COR-L47 (cell line): Measurements from ENCODE around the gene CAMTA2.
"Not testable (repeated sequence)": the region's sequence is repeated elsewhere in the genome, so short reads cannot be mapped to it uniquely, and the experiment has no call there.

Experiments used
- DNase-seq: peaks from one replicate; lab custom pipeline; 2025; lab: John Stamatoyannopoulos, UW

CAMTA2 gene

GRCh38 chr17:4928881-4929280, 58.6 kb downstream of the CAMTA2 start:
- no peak for DNase-seq

- not testable (repeated sequence) for DNase-seq
Observed at GRCh38 chr17:4926577-4927335, 60.7 kb downstream of the CAMTA2 start.

- DNase-seq, result no peak
Observed at GRCh38 chr17:4921320-4921719, 66.2 kb downstream of the CAMTA2 start.

GRCh38 chr17:4920351-4921048, 67.0 kb downstream of the CAMTA2 start:
- no peak for DNase-seq

GRCh38 chr17:4919511-4920047, 67.9 kb downstream of the CAMTA2 start:
- DNase-seq, result no peak
